Parathyroid adenoma (tissue), 2 donors: ENCODE measurements around the gene RUNX3.

Experiments used
- H2AFZ ChIP-seq: fragments of 300-600 bp; sonication (generic); one replicate; pipeline ENCODE4 v1.7.0; 2017; ENCODE audit warnings: antibody characterized with exemption, mild to moderate bottlenecking
- H3K27ac ChIP-seq: fragments of 300-600 bp; sonication (generic); one replicate; pipeline ENCODE4 v1.7.0; 2017
- H3K27me3 ChIP-seq: fragments of 300-600 bp; sonication (generic); one replicate; pipeline ENCODE4 v1.7.0; 2017; ENCODE audit warnings: low read length; ENCODE audit not compliant: control insufficient read depth, insufficient read depth
- H3K36me3 ChIP-seq: fragments of 300-600 bp; sonication (generic); one replicate; pipeline ENCODE4 v1.7.0; 2017; ENCODE audit warnings: low read length; ENCODE audit not compliant: control insufficient read depth, insufficient read depth
- H3K4me1 ChIP-seq: fragments of 300-600 bp; sonication (generic); one replicate; pipeline ENCODE4 v1.7.0; 2017; ENCODE audit warnings: control low read depth
- H3K4me2 ChIP-seq: fragments of 300-600 bp; sonication (generic); one replicate; pipeline ENCODE4 v1.7.0; 2017; ENCODE audit warnings: low read length
- H3K4me3 ChIP-seq: fragments of 300-600 bp; sonication (generic); one replicate; pipeline ENCODE4 v1.7.0; 2017; ENCODE audit warnings: low read depth, low read length
- H3K79me2 ChIP-seq: fragments of 300-600 bp; sonication (generic); one replicate; pipeline ENCODE4 v1.7.0; 2017; ENCODE audit warnings: control low read depth
- H3K9ac ChIP-seq: fragments of 300-600 bp; sonication (generic); one replicate; pipeline ENCODE4 v1.7.0; 2017; ENCODE audit warnings: mild to moderate bottlenecking
- H3K9me3 ChIP-seq: fragments of 300-600 bp; sonication (generic); one replicate; pipeline ENCODE4 v1.7.0; 2017; ENCODE audit warnings: low read length; ENCODE audit not compliant: control insufficient read depth
- TF ChIP-seq, protein P1 (sequence below): fragments of 300-600 bp; sonication (generic); IDR thresholded peaks from one replicate; pipeline ENCODE4 v1.7.0; 2017; ENCODE audit warnings: antibody characterized with exemption, mild to moderate bottlenecking
- donor health status: primary hyperparathyroidism.

Gene RUNX3

DNA sequence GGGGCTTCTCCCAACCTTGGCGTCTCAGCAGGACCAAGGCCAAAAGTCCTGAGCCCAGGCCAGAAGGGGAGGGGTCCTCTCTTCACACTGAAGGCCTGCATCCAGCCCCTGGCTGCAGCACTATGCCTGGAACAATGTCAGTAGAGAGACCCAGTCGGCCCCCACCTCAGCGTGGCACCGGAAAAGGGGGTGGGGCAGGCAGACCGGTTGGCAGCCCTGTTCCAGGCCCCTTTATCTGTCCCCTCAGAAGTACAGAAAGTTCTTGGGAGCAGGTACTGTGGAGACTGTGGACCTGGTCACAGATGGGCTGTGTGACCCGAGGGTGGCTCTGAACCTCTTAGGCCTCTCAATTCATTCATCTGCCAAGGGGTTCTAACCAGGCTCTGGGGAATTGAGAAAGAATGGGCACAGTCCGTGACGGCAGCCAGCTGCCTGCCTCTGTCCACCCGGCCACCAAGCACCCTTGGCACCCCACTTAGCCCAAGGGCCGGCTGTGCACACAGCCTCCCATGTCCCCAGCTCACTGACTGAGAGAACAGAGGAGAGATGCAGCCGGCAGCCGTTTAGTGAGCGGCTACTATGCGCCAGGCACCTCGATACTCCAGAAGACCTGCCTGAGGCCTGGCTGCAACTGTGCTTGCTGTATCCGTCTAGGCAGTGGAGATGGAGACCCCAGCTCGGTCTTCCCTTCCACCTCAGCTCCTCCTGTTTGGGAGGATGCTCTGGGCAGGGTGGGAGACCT is 23.9 kb downstream of the RUNX3 start:
- H3K36me3 ChIP-seq: no peaks in the 10 kb centered on the region
- no peak overlapping the region for H3K27ac ChIP-seq
- no peak overlapping the region for H3K9ac ChIP-seq
- H3K4me1 ChIP-seq: no peaks in the 10 kb centered on the region
- H2AFZ ChIP-seq: no peak overlapping the region
- TF ChIP-seq, protein P1, sequence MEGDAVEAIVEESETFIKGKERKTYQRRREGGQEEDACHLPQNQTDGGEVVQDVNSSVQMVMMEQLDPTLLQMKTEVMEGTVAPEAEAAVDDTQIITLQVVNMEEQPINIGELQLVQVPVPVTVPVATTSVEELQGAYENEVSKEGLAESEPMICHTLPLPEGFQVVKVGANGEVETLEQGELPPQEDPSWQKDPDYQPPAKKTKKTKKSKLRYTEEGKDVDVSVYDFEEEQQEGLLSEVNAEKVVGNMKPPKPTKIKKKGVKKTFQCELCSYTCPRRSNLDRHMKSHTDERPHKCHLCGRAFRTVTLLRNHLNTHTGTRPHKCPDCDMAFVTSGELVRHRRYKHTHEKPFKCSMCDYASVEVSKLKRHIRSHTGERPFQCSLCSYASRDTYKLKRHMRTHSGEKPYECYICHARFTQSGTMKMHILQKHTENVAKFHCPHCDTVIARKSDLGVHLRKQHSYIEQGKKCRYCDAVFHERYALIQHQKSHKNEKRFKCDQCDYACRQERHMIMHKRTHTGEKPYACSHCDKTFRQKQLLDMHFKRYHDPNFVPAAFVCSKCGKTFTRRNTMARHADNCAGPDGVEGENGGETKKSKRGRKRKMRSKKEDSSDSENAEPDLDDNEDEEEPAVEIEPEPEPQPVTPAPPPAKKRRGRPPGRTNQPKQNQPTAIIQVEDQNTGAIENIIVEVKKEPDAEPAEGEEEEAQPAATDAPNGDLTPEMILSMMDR: no peak
- H3K79me2 ChIP-seq: no peaks in the 10 kb centered on the region
- H3K27me3 ChIP-seq: no peaks in the 10 kb centered on the region
- H3K4me3 ChIP-seq: no peak overlapping the region
- H3K9me3 ChIP-seq: no peaks in the 10 kb centered on the region
- no peak overlapping the region for H3K4me2 ChIP-seq

DNA sequence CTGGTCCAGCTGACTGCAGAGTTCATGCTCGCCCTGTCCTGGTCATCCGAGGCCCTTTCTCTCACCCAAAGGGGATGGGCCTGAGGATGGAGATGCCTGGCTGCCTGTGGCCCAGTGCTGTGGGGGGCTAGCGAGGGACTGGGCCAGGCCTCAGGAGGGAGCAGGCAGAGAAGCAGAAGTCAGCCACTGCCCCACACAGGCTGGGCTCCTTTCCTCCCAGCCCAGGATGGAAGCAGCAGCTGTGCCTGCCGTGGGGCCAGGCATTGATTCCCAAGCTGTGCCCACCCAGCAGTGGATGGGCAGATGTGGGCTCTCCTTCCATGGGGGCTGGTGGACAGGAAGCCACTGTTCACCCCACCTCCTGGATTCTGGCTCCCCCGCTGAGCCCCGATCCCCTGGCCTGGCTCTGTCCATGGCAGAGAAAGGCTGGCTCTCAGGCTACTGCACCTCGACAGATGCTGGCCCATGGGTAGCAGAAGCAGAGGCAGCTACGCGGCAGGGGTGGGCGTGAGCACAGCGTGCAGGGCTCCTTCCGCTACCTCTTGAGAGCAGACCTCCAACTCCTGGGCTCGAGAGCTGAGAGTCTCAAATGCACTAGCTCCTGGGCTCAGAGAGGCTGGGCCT is 24.6 kb downstream of the RUNX3 start:
- Histone ChIP-seq H3K4me3 (no peak overlapping the region), H2AFZ (no peak overlapping the region), H3K4me2 (no peak overlapping the region), H3K27ac (no peak overlapping the region), H3K9me3 (no peaks in the 10 kb centered on the region), H3K27me3 (no peaks in the 10 kb centered on the region), H3K36me3 (no peaks in the 10 kb centered on the region), H3K79me2 (no peaks in the 10 kb centered on the region), H3K9ac (no peak overlapping the region), H3K4me1 (no peaks in the 10 kb centered on the region)
- TF ChIP-seq, protein P1: no peak

DNA sequence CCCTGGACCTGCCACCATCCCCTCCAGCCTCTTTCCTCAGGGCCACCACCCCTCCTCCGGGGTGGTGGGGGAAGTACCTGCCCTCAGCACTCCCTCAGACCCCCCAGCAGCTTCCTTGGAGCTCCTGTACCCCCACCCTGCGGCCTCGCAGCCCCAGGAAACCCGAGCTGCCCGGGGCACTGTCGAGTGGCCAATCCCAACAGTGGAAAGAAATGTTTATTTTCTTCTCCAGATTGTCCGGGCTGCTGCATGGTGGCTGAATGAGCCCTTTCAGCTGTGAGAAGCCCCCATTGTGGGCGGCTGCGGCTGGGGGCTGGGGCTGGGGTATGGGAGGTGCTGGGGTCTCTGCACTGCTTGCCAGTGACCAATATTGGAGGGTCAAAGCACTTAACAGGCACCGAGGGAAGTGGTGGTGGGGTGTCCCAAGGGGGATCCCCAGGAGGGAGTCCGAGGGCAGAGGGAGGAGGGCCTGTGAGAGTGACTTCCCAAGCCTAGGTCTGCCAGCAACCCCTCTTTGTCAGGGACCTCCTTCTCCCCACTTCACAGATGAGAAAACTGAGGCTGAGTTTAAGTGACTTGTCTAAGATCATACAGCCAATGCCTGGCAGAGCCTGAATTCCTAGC is 25.2 kb downstream of the RUNX3 start:
- H3K27ac ChIP-seq: no peak overlapping the region
- no peak overlapping the region for H3K9ac ChIP-seq
- H3K4me1 ChIP-seq: no peaks in the 10 kb centered on the region
- no peaks in the 10 kb centered on the region for H3K9me3 ChIP-seq
- H3K79me2 ChIP-seq: no peaks in the 10 kb centered on the region
- no peaks in the 10 kb centered on the region for H3K36me3 ChIP-seq
- H3K4me3 ChIP-seq: no peak overlapping the region
- no peak overlapping the region for H3K4me2 ChIP-seq
- H2AFZ ChIP-seq: no peak overlapping the region
- H3K27me3 ChIP-seq: no peaks in the 10 kb centered on the region
- TF ChIP-seq, protein P1: no peak

DNA sequence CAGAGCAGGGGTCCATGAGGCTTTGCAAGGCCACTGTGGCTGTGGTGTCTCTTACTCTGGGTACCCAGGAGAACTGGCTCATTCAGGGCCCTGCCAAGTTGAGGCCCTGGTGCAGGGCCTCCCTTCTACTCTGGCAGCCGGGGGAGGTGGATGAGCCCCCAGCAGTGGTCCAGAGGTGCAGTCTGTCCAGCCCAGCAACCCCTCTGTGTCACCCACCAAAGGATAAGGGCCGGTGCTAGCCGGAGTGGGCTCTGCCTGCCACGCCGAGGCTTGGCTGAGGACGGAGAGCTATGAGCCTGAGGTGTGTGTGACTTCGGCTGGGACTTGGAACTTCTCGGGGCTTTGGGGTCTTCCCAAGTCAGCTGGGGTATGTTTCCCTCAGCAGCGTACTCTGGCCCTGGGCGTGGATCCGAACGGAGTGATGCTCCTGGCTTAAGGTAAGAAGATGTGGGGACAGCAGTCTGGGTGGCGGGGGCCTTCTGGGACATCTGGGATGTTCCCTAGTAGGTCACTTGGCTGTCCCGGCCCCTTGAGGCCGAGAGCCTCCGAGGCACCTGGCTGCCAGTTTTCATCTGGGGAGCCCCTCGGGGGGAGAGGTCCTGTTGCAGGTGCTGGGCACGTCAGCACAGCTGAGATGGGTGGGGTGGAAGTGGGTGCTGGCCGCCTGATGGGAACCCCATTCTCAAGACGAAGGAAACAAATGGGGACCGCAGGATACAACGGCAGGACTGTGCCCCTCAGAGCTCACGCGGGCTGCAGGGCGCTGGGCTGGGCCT is 25.9 kb downstream of the RUNX3 start:
- no peak overlapping the region for H3K9ac ChIP-seq
- H3K36me3 ChIP-seq: no peaks in the 10 kb centered on the region
- H3K79me2 ChIP-seq: no peaks in the 10 kb centered on the region
- H3K4me3 ChIP-seq: no peak overlapping the region
- no peaks in the 10 kb centered on the region for H3K4me1 ChIP-seq
- H3K27ac ChIP-seq: no peak overlapping the region
- H3K9me3 ChIP-seq: no peaks in the 10 kb centered on the region
- TF ChIP-seq, protein P1: no peak
- H3K27me3 ChIP-seq: no peaks in the 10 kb centered on the region
- no peak overlapping the region for H2AFZ ChIP-seq
- H3K4me2 ChIP-seq: no peak overlapping the region
